GM23338 (cell line): ENCODE results near the gene REX1BD. TPM values are rescaled to one million over a fixed set of nuclear protein-coding genes. Genes with fewer than 3 reads are reported as not detected.

Experiments
- ATAC-seq: fragments of 200-7000 bp; cut with Tn5 transposase; 3 replicates; pipeline ENCODE4 v1.9.1; 2020
- DNase-seq: peaks from one replicate; pipeline ENCODE4 v3.0.0-alpha.2; 2015; ENCODE audit warnings: low spot score
- H2AFZ ChIP-seq: fragments of 200-600 bp; sonication (generic); 2 replicates; pipeline ENCODE4 v1.8.0; 2016; ENCODE audit warnings: antibody characterized with exemption, mild to moderate bottlenecking, moderate library complexity
- H3F3A ChIP-seq: fragments of 200-600 bp; sonication (generic); replicated peaks from 2 replicates; pipeline ENCODE4 v1.8.0; 2017; ENCODE audit warnings: antibody characterized with exemption, mixed run types, low read depth
- H3K27ac ChIP-seq: fragments of 200-600 bp; sonication (generic); 2 replicates; pipeline ENCODE4 v1.6.1; 2016; ENCODE audit warnings: low read depth
- H3K27me3 ChIP-seq: fragments of 200-600 bp; sonication (generic); 2 replicates; pipeline ENCODE4 v1.8.0; 2016; ENCODE audit warnings: mild to moderate bottlenecking, mixed run types, moderate library complexity; ENCODE audit not compliant: insufficient read depth
- H3K36me3 ChIP-seq: fragments of 200-600 bp; sonication (generic); 2 replicates; pipeline ENCODE4 v1.8.0; 2016; ENCODE audit warnings: mild to moderate bottlenecking; ENCODE audit not compliant: insufficient read depth
- H3K4me1 ChIP-seq: fragments of 200-600 bp; sonication (generic); 2 replicates; pipeline ENCODE4 v1.8.0; 2016; ENCODE audit warnings: mild to moderate bottlenecking, moderate library complexity; ENCODE audit not compliant: insufficient read depth
- H3K4me2 ChIP-seq: fragments of 200-600 bp; sonication (generic); 2 replicates; pipeline ENCODE4 v1.7.1; 2017; ENCODE audit warnings: mixed run types
- H3K4me3 ChIP-seq: fragments of 200-600 bp; sonication (generic); 2 replicates; pipeline ENCODE4 v1.6.1; 2016; ENCODE audit warnings: mixed run types
- H3K79me2 ChIP-seq: fragments of 200-600 bp; sonication (generic); replicated peaks from 2 replicates; pipeline ENCODE4 v1.8.0; 2017; ENCODE audit warnings: mild to moderate bottlenecking; ENCODE audit not compliant: insufficient read depth
- H3K9me2 ChIP-seq: fragments of 200-600 bp; sonication (generic); 2 replicates; pipeline ENCODE4 v1.8.0; 2017; ENCODE audit not compliant: insufficient read depth
- H4K20me1 ChIP-seq: fragments of 200-600 bp; sonication (generic); replicated peaks from 2 replicates; pipeline ENCODE4 v1.8.0; 2017; ENCODE audit warnings: mild to moderate bottlenecking; ENCODE audit not compliant: insufficient read depth
- H3K27ac Mint-ChIP-seq: 2 replicates; pipeline ENCODE4 v1.8.0; 2020; ENCODE audit warnings: inconsistent platforms, mild to moderate bottlenecking, moderate library complexity, mixed read lengths
- H3K27me3 Mint-ChIP-seq: 3 replicates; pipeline ENCODE4 v1.8.0; 2022; ENCODE audit warnings: low read depth, mild to moderate bottlenecking, moderate library complexity, mixed read lengths, inconsistent platforms; ENCODE audit not compliant: insufficient read depth, poor library complexity
- H3K36me3 Mint-ChIP-seq: 3 replicates; pipeline ENCODE4 v1.8.0; 2021; ENCODE audit warnings: low read depth, mild to moderate bottlenecking, inconsistent platforms, moderate library complexity, mixed read lengths
- H3K4me1 Mint-ChIP-seq: 3 replicates; pipeline ENCODE4 v1.8.0; 2020; ENCODE audit warnings: mild to moderate bottlenecking, inconsistent platforms, mixed read lengths
- H3K4me3 Mint-ChIP-seq: 3 replicates; pipeline ENCODE4 v1.8.0; 2021; ENCODE audit warnings: moderate library complexity, mild to moderate bottlenecking, inconsistent platforms, mixed read lengths
- H3K9me3 Mint-ChIP-seq: 3 replicates; pipeline ENCODE4 v1.8.0; 2020; ENCODE audit warnings: moderate library complexity, mild to moderate bottlenecking, inconsistent platforms, mixed read lengths
- CREB1 ChIP-seq: fragments of 250-450 bp; sonication (Bioruptor Pico); IDR thresholded peaks from 2 replicates; pipeline ENCODE4 v1.5.0; 2020; ENCODE audit warnings: low read depth, mild to moderate bottlenecking, moderate library complexity
- ETS1 ChIP-seq: IDR thresholded peaks from 2 replicates; pipeline ENCODE4 v1.6.1; 2016; ENCODE audit warnings: antibody characterized with exemption
- EZH2 ChIP-seq: fragments of 200-600 bp; sonication (generic); IDR thresholded peaks from one replicate; pipeline ENCODE4 v1.8.0; 2017; ENCODE audit warnings: antibody characterized with exemption, mild to moderate bottlenecking, low read depth; ENCODE audit not compliant: unreplicated experiment
- EZH2phosphoT487 ChIP-seq: fragments of 200-600 bp; sonication (generic); IDR thresholded peaks from one replicate; pipeline ENCODE4 v1.8.1; 2018; ENCODE audit warnings: antibody characterized with exemption; ENCODE audit not compliant: unreplicated experiment
- NANOG ChIP-seq: IDR thresholded peaks from 2 replicates; pipeline ENCODE4 v1.6.1; 2016; ENCODE audit warnings: antibody characterized with exemption, borderline replicate concordance
- REST ChIP-seq: IDR thresholded peaks from one replicate; pipeline ENCODE4 v1.6.1; 2018; ENCODE audit warnings: antibody characterized with exemption; ENCODE audit not compliant: unreplicated experiment
- STAT1 ChIP-seq: IDR thresholded peaks from one replicate; pipeline ENCODE4 v1.6.1; 2016; ENCODE audit warnings: antibody characterized with exemption; ENCODE audit not compliant: unreplicated experiment
- ZNF331 ChIP-seq: fragments of 250-450 bp; sonication (Bioruptor Pico); IDR thresholded peaks from 2 replicates; pipeline ENCODE4 v1.5.0; 2020; ENCODE audit warnings: low read depth, mild to moderate bottlenecking, moderate library complexity
- ZNF462 ChIP-seq: fragments of 250-450 bp; sonication (Bioruptor Pico); IDR thresholded peaks from 2 replicates; pipeline ENCODE4 v1.5.0; 2020; ENCODE audit warnings: mild to moderate bottlenecking, moderate library complexity
- polyA plus RNA-seq: library from polyadenylated mRNA; unstranded; fragments of >200 nt; fragmentation: Nextera tagmentation; extraction: Ambion mirVana; gene quantifications from 2 replicates; pipeline ENCODE4 v1.2.1, GENCODE V29; 2016
- total RNA-seq: library from RNA; depleted of rRNA; stranded (reverse); fragments of >200 nt; shearing (Covaris generic); gene quantifications from 2 replicates; pipeline ENCODE4 v1.2.3, GENCODE V29; 2014

REX1BD gene
- total and polyA plus RNA-seq, 2 experiments from 2014 or later, result 124 to 138 TPM

- TF ChIP-seq ZNF331 (CRISPR knock-in tag) (no peak), NANOG (no peak), STAT1 (no peak), EZH2phosphoT487 (no peak), ZNF462 (CRISPR knock-in tag) (no peak)
Measured at GRCh38 chr19:18605196-18605545, 16.6 kb downstream of the REX1BD start (continued).

GRCh38 chr19:18605546-18606280, 17.1 kb downstream of the REX1BD start:
- ATAC-seq, result no peak
- peak overlapping the region; percentile 96 for H3K4me2 ChIP-seq

More at GRCh38 chr19:18605546-18606280, 17.1 kb downstream of the REX1BD start:
- Histone ChIP-seq H3K36me3 (no peaks in the 10 kb centered on the region), H3K27ac (no peak overlapping the region), H4K20me1 (0 out of 2 replicates have a peak, but pooled peaks cover 7% of the 10 kb centered on the region), H3K4me1 (peaks cover 46% of the 10 kb centered on the region), H3K9me2 (no peaks in the 10 kb centered on the region), H3F3A (peaks cover 34% of the 10 kb centered on the region), H3K4me3 (peak overlapping the region; percentile 57), H2AFZ (no peak overlapping the region), H3K27me3 (peaks cover 96% of the 10 kb centered on the region), H3K79me2 (no peaks in the 10 kb centered on the region)
- DNase-seq, result peak; percentile 39
- peaks cover 41% of the 10 kb centered on the region for H3K4me1 Mint-ChIP-seq
- no peak overlapping the region for H3K27ac Mint-ChIP-seq
- TF ChIP-seq EZH2 (peak; percentile 87), REST (no peak), ZNF331 (CRISPR knock-in tag) (no peak), STAT1 (no peak), EZH2phosphoT487 (no peak), ETS1 (no peak), CREB1 (no peak)
- H3K27me3 Mint-ChIP-seq, result peaks cover 87% of the 10 kb centered on the region
- H3K9me3 Mint-ChIP-seq, result no peaks in the 10 kb centered on the region; the same call in 2 of the 3 replicates
- H3K36me3 Mint-ChIP-seq, result peaks cover 2% of the 10 kb centered on the region; the same call in 1 of the 3 replicates
- H3K4me3 Mint-ChIP-seq, result peak overlapping the region; percentile 67
